ENCODE data around the gene CUX1.

The CUX1 gene

GRCh38 chr7:102211590-102212550 lies 394.4 kb downstream of the CUX1 start:
- no peaks in the 10 kb centered on the region for H3K79me2 ChIP-seq (ENCODE audit: insufficient read depth, low read depth)
- H3K36me3 ChIP-seq (ENCODE audit: insufficient read depth) = no peaks in the 10 kb centered on the region
- H4K20me1 ChIP-seq (ENCODE audit: insufficient read depth) = no peaks in the 10 kb centered on the region
- no peaks in the 10 kb centered on the region for H3K27me3 ChIP-seq (ENCODE audit: insufficient read depth, low read depth)
- no peak overlapping the region for H3K27ac ChIP-seq
- H3K9ac ChIP-seq = no peak overlapping the region
- no peak overlapping the region for H2AFZ ChIP-seq (ENCODE audit: low read depth)
- no peak for TF ChIP-seq CTCF (conservative IDR thresholded peaks at IDR 0.05; ENCODE audit: low read depth, low read length)
- no peaks in the 10 kb centered on the region for H3K4me1 ChIP-seq (ENCODE audit: low read depth, poor library complexity, severe bottlenecking)
- H3K4me3 ChIP-seq (IDR thresholded peaks at IDR 0.05; ENCODE audit: insufficient read depth, low read depth, low read length) = no peak overlapping the region
- H3K4me2 ChIP-seq = no peak overlapping the region

- H3K4me2 ChIP-seq = no peak overlapping the region
Observed at GRCh38 chr7:102214477-102215072, 397.1 kb downstream of the CUX1 start.

GRCh38 chr7:102215256-102215655 lies 397.8 kb downstream of the CUX1 start:
- Histone ChIP-seq H4K20me1 (ENCODE audit: insufficient read depth) (no peaks in the 10 kb centered on the region), H3K4me1 (ENCODE audit: low read depth, poor library complexity, severe bottlenecking) (no peaks in the 10 kb centered on the region), H2AFZ (ENCODE audit: low read depth) (no peak overlapping the region), H3K27me3 (ENCODE audit: insufficient read depth, low read depth) (no peaks in the 10 kb centered on the region), H3K9ac (no peak overlapping the region), H3K79me2 (ENCODE audit: insufficient read depth, low read depth) (no peaks in the 10 kb centered on the region), H3K4me2 (no peak overlapping the region), H3K27ac (no peak overlapping the region), H3K36me3 (ENCODE audit: insufficient read depth) (no peaks in the 10 kb centered on the region), H3K4me3 (IDR thresholded peaks at IDR 0.05; ENCODE audit: insufficient read depth, low read depth, low read length) (no peak overlapping the region)
- no peak for TF ChIP-seq CTCF (conservative IDR thresholded peaks at IDR 0.05; ENCODE audit: low read depth, low read length)

More at GRCh38 chr7:102214477-102215072, 397.1 kb downstream of the CUX1 start:
- H3K79me2 ChIP-seq (ENCODE audit: insufficient read depth, low read depth) = no peaks in the 10 kb centered on the region
- H3K27me3 ChIP-seq (ENCODE audit: insufficient read depth, low read depth) = no peaks in the 10 kb centered on the region
- H3K9ac ChIP-seq = no peak overlapping the region
- TF ChIP-seq CTCF (conservative IDR thresholded peaks at IDR 0.05; ENCODE audit: low read depth, low read length) = no peak
- H3K36me3 ChIP-seq (ENCODE audit: insufficient read depth) = no peaks in the 10 kb centered on the region
- no peak overlapping the region for H3K4me3 ChIP-seq (IDR thresholded peaks at IDR 0.05; ENCODE audit: insufficient read depth, low read depth, low read length)
- H2AFZ ChIP-seq (ENCODE audit: low read depth) = no peak overlapping the region
- no peaks in the 10 kb centered on the region for H4K20me1 ChIP-seq (ENCODE audit: insufficient read depth)
- H3K27ac ChIP-seq = no peak overlapping the region
- no peaks in the 10 kb centered on the region for H3K4me1 ChIP-seq (ENCODE audit: low read depth, poor library complexity, severe bottlenecking)

- H3K4me3 ChIP-seq (IDR thresholded peaks at IDR 0.05; ENCODE audit: insufficient read depth, low read depth, low read length) = no peak overlapping the region
- H3K36me3 ChIP-seq (ENCODE audit: insufficient read depth) = no peaks in the 10 kb centered on the region
- no peaks in the 10 kb centered on the region for H4K20me1 ChIP-seq (ENCODE audit: insufficient read depth)
- no peak for TF ChIP-seq CTCF (conservative IDR thresholded peaks at IDR 0.05; ENCODE audit: low read depth, low read length)
- H3K27ac ChIP-seq = no peak overlapping the region
- H3K27me3 ChIP-seq (ENCODE audit: insufficient read depth, low read depth) = no peaks in the 10 kb centered on the region
- no peaks in the 10 kb centered on the region for H3K4me1 ChIP-seq (ENCODE audit: low read depth, poor library complexity, severe bottlenecking)
- H2AFZ ChIP-seq (ENCODE audit: low read depth) = no peak overlapping the region
- H3K4me2 ChIP-seq = no peak overlapping the region
- H3K79me2 ChIP-seq (ENCODE audit: insufficient read depth, low read depth) = no peaks in the 10 kb centered on the region
- H3K9ac ChIP-seq = no peak overlapping the region
Observed at GRCh38 chr7:102215711-102216110, 398.3 kb downstream of the CUX1 start.

Data from KMS-11 (cell line).